Spleen (tissue), 11 donors: ENCODE measurements around the gene EP400. TPM values are rescaled to one million over a fixed set of nuclear protein-coding genes. Genes with fewer than 3 reads are reported as not detected.

Experiments
- DNase-seq: peaks from one replicate; pipeline ENCODE4 v3.0.0-alpha.2; 2020
- H3K27ac ChIP-seq, 8 donors: fragments of 200-600 bp; sonication (generic) in 7 of 8; 1 replicate in 4 of 8; 2 replicates in 4 of 8; pipeline versions ENCODE4 v1.5.0 to v1.8.0; 2016 to 2021; ENCODE audit warnings: inconsistent platforms in 4 of 8, mild to moderate bottlenecking in 4 of 8, moderate library complexity in 1 of 8
- H3K27me3 ChIP-seq, 7 donors: fragments of 200-600 bp; sonication (generic) in 6 of 7; replicated peaks in 1 of 7; 1 replicate in 4 of 7; 2 replicates in 3 of 7; pipeline versions ENCODE4 v1.5.0 to v1.8.0; 2016 to 2021; ENCODE audit warnings: inconsistent platforms in 3 of 7, mild to moderate bottlenecking in 1 of 7
- H3K36me3 ChIP-seq, 6 donors: fragments of 200-600 bp; sonication (generic) in 5 of 6; 1 replicate in 4 of 6; 2 replicates in 2 of 6; pipeline versions ENCODE4 v1.5.0 to v1.8.0; 2016 to 2021; ENCODE audit warnings: inconsistent platforms in 2 of 6
- H3K4me1 ChIP-seq, 6 donors: fragments of 200-600 bp; sonication (generic) in 5 of 6; 1 replicate in 3 of 6; 2 replicates in 3 of 6; pipeline versions ENCODE4 v1.5.0 to v1.8.0; 2016 to 2021; ENCODE audit warnings: inconsistent platforms in 3 of 6
- H3K4me3 ChIP-seq, 8 donors: fragments of 200-600 bp; sonication (generic) in 7 of 8; 1 replicate in 4 of 8; 2 replicates in 4 of 8; pipeline versions ENCODE4 v1.5.0 to v1.8.0; 2016 to 2021; ENCODE audit warnings: inconsistent platforms in 4 of 8, mild to moderate bottlenecking in 4 of 8, moderate library complexity in 2 of 8
- H3K9me3 ChIP-seq, 8 donors: fragments of 200-600 bp; sonication (generic) in 7 of 8; 1 replicate in 4 of 8; 2 replicates in 4 of 8; pipeline versions ENCODE4 v1.5.0 to v1.8.0; 2016 to 2021; ENCODE audit warnings: inconsistent platforms in 4 of 8
- POLR2A ChIP-seq, 3 donors: fragments of 450-650 bp; IDR thresholded peaks; one replicate each; pipeline ENCODE4 v1.5.1; 2017; ENCODE audit warnings: antibody characterized with exemption in 3 of 3, mild to moderate bottlenecking in 1 of 3
- POLR2AphosphoS5 ChIP-seq, 3 donors: sonication (generic); formaldehyde crosslinking; IDR thresholded peaks; one replicate each; pipeline ENCODE4 v1.5.1; 2017; ENCODE audit warnings: antibody characterized with exemption in 3 of 3
- WGBS, 5 donors: extraction: QIAGEN DNeasy Blood & Tissue Kit in 3 of 5; methylation state at CpG; one replicate each; pipeline versions ENCODE4 v1.1.5 to v1.1.7; 2013 to 2018; 5-methylcytosine and 5-hydroxymethylcytosine counted together
- intact Hi-C: fragments of 100-400 bp; cut with DNase I; formaldehyde crosslinking; loops from one replicate; pipeline ENCODE4 v1.15.0; 2023; ENCODE audit warnings: low total_unique reads
- polyA plus RNA-seq, 3 donors: library from polyadenylated mRNA; stranded (reverse); fragments of 200-250 nt; gene quantifications; one replicate each; pipeline ENCODE4 v1.2.1, GENCODE V29; 2013
- total RNA-seq, 7 donors: library from RNA; depleted of rRNA in 3 of 7; stranded (reverse); fragments of >200 nt in 3 of 7; fragmentation: NEBNext Ultra II Directional in 4 of 7; extraction: Animal tissue kit (Norgen Biotek cat#: 25700) in 4 of 7; gene quantifications; one replicate each; pipeline versions ENCODE4 v1.1.0 to v1.2.1, GENCODE V29; 2016 to 2021
- TF ChIP-seq, protein P1 (sequence below), 11 experiments: fragments of 200-600 bp in 7 of 11; fragments of 450-650 bp in 4 of 11; sonication (generic) in 4 of 11; IDR thresholded peaks in 8 of 11; conservative IDR thresholded peaks in 3 of 11; 1 replicate in 7 of 11; 2 replicates in 4 of 11; pipeline versions ENCODE4 v1.4.0 to v1.8.0; 2016 to 2021; ENCODE audit warnings: antibody characterized with exemption in 11 of 11, inconsistent platforms in 4 of 11, mild to moderate bottlenecking in 1 of 11
- donor health status: healthy with polysubstance abuse.
- donor health status: DM: no; HTN: no; CAD: no; lungs with moderate emphysema.
- donor health status: DM: no; HTN: no; CAD: no.
- donor health status: Bipolar disorder and iron deficiency.
- donor health status: healthy.
- donor health status: DM: no; HTN: no; CAD: no.
- donor health status: DM: yes; HTN: yes; CAD: no.

The EP400 gene
- total and polyA plus RNA-seq, 10 donors: 11.8 to 70.2 (median 45.6) TPM

DNA sequence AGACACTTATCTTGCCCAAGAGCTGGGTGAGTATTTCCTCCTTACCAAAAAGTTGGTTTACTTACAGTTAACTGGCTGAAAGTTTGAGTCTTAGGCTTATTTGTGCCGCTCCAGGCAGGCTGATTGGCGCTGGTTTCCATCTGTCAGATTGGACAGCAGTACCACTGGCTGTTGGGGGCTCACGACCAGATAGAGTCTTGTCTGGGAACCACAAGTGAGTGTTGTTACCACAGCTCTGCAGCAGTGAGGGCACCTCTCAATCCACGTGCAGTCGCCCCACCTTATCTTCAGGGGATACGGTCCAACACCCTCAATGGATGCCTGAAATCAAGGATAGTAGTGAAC is 135.5 kb downstream of the EP400 start:
- peaks cover 0 to 13% (median 10%) of the 10 kb centered on the region in 6 donors for H3K36me3 ChIP-seq
- peaks cover 12 to 42% (median 21%) of the 10 kb centered on the region in 6 donors for H3K4me1 ChIP-seq
- peak overlapping the region; percentile 54 to 96 (median 88) for H3K27ac ChIP-seq
- H3K27me3 ChIP-seq: no peaks in the 10 kb centered on the region
- 44 to 69% (median 50%) methylated on average over 6 of the region's 6 CpGs for WGBS, 5 donors
- no peak for DNase-seq
- intact Hi-C loops: no loop called here
- H3K4me3 ChIP-seq: peak overlapping the region; percentile 80 to 96 (median 89)
- no peaks in the 10 kb centered on the region for H3K9me3 ChIP-seq
- TF ChIP-seq, protein P1, sequence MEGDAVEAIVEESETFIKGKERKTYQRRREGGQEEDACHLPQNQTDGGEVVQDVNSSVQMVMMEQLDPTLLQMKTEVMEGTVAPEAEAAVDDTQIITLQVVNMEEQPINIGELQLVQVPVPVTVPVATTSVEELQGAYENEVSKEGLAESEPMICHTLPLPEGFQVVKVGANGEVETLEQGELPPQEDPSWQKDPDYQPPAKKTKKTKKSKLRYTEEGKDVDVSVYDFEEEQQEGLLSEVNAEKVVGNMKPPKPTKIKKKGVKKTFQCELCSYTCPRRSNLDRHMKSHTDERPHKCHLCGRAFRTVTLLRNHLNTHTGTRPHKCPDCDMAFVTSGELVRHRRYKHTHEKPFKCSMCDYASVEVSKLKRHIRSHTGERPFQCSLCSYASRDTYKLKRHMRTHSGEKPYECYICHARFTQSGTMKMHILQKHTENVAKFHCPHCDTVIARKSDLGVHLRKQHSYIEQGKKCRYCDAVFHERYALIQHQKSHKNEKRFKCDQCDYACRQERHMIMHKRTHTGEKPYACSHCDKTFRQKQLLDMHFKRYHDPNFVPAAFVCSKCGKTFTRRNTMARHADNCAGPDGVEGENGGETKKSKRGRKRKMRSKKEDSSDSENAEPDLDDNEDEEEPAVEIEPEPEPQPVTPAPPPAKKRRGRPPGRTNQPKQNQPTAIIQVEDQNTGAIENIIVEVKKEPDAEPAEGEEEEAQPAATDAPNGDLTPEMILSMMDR (IDR thresholded peaks at IDR 0.05 in 8 of 11, conservative IDR thresholded peaks at IDR 0.05 in 3 of 11): no peak
- TF ChIP-seq POLR2AphosphoS5 (IDR thresholded peaks at IDR 0.05) (no peak), POLR2A (IDR thresholded peaks at IDR 0.05) (no peak)

DNA sequence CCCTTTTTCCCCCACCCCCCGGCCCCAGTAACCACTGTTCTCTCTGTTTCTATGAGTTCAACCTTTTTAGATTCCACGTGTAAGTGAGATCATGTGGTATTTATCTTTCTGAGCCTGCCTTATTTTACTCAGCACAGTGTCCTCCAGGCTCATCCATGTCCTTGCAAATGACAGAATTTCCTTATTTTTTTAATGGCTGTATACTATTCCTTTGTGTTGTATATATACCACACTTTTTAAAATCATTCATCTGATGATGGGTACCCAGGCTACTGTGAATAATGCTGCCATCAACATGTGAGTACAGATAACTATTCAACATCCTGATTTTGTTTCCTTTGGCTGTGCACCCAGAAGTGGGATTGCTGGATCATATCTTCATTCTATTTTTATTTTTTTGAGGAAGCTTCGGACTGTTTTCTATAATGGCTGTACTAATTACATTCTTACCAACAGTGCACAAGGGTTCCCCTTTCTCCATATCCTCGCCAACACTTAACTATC is 139.7 kb downstream of the EP400 start:
- intact Hi-C loops: no loop called here
- peaks cover 8 to 35% (median 15%) of the 10 kb centered on the region in 6 donors for H3K4me1 ChIP-seq
- no peak overlapping the region for H3K27ac ChIP-seq
- DNase-seq: no peak
- H3K36me3 ChIP-seq: peaks cover 0 to 26% (median 7%) of the 10 kb centered on the region in 6 donors
- no peaks in the 10 kb centered on the region for H3K27me3 ChIP-seq
- 82 to 93% (median 86%) methylated on average over 4 of the region's 4 CpGs for WGBS, 5 donors
- TF ChIP-seq POLR2AphosphoS5 (IDR thresholded peaks at IDR 0.05) (no peak), POLR2A (IDR thresholded peaks at IDR 0.05) (no peak)
- TF ChIP-seq, protein P1 (IDR thresholded peaks at IDR 0.05 in 8 of 11, conservative IDR thresholded peaks at IDR 0.05 in 3 of 11): no peak
- H3K9me3 ChIP-seq: no peaks in the 10 kb centered on the region
- no peak overlapping the region for H3K4me3 ChIP-seq

DNA sequence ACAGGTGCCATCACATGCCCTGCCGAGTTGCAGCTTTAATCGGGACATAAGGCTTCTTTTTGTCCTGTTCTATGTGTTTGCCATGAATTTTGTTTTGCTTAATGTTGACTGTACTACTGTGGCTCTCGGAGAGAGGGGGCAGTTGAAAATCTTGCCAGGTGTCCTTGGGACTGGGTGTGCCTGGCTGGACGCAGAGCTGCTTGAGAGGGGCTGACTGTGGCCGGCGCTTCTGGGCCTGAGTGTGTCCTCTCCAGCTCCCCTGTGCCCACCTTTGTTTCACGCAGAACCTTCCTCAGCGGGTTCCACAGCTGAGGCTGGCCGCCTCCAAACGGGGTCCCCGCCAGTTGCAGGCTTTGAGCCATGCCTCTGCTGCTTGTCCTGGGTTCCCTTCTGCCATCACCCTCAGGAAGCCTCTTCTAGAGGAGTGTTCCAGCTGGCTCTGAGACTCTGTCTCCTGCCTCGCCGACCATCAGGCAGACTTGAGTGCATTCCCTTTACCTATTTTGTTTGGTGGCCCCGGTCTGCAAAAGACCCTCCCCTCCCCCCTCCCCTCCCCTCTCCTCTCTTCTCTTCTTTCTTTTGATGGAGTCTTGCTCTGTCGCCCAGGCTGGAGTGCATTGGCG is 144.6 kb downstream of the EP400 start:
- H3K27ac ChIP-seq: no peak overlapping the region
- intact Hi-C loops: no loop called here
- DNase-seq: no peak
- H3K27me3 ChIP-seq: no peaks in the 10 kb centered on the region
- H3K9me3 ChIP-seq: peaks cover 0 to 8% (median 0%) of the 10 kb centered on the region in 8 donors
- no peak overlapping the region for H3K4me3 ChIP-seq
- 85 to 95% (median 88%) methylated on average over 15 to 16 of the region's 16 CpGs for WGBS, 5 donors
- TF ChIP-seq POLR2A (IDR thresholded peaks at IDR 0.05) (no peak), POLR2AphosphoS5 (IDR thresholded peaks at IDR 0.05) (no peak)
- TF ChIP-seq, protein P1 (IDR thresholded peaks at IDR 0.05 in 8 of 11, conservative IDR thresholded peaks at IDR 0.05 in 3 of 11): no peak
- H3K4me1 ChIP-seq: peaks cover 0 to 9% (median 0%) of the 10 kb centered on the region in 6 donors
- H3K36me3 ChIP-seq: peaks cover 0 to 52% (median 7%) of the 10 kb centered on the region in 6 donors

DNA sequence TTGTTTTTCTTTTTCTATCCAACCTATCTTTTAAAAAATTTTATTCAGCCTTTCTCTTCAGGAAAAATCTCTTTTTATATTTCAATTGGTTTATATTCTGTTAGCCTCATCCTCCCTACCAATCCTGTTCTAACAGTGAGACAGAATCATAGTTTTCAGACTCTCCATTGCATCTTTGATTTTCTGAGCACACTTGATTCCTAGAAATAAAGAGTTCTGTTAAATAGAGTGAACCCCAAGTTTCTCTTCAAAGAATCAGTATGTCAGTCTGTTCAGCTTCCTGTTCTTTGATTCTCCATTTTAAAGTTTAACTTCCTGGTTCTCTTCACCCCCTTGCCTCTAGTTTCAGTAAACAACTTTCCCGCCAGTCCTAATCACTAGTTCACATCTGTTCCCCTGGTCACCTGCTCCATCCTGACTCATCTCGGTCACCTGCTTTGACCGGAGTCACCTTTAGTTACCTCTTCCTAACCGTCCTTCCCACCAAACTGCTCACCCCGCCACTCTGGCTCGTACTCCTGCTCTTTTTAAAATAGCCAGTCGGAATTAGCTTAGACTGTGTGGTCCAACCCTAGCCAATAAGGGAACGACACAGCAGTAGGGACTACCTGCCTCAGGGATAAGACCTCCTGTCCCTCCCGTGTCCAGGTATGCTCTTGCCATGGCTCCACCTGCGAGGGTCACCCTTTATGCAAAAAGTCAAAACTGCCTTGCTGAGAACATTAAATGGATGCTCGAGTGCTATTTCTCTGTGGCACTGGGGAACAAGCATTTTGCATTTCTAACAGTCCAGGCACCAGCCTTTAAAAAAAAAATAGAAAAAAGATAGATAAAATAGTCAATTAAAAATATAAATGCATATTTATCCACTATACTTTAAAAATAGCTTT is 146.0 kb downstream of the EP400 start:
- 92 to 97% (median 93%) methylated on average over 11 of the region's 11 CpGs for WGBS, 5 donors
- H3K4me3 ChIP-seq: no peak overlapping the region
- H3K4me1 ChIP-seq: peaks cover 0 to 5% (median 0%) of the 10 kb centered on the region in 6 donors
- no peak overlapping the region for H3K27ac ChIP-seq
- DNase-seq: no peak
- intact Hi-C loops: no loop called here
- H3K9me3 ChIP-seq: peaks cover 0 to 8% (median 0%) of the 10 kb centered on the region in 8 donors
- H3K36me3 ChIP-seq: peaks cover 0 to 63% (median 15%) of the 10 kb centered on the region in 6 donors
- no peaks in the 10 kb centered on the region for H3K27me3 ChIP-seq
- TF ChIP-seq POLR2AphosphoS5 (IDR thresholded peaks at IDR 0.05): no peak
- TF ChIP-seq POLR2A (IDR thresholded peaks at IDR 0.05): no peak
- TF ChIP-seq, protein P1 (IDR thresholded peaks at IDR 0.05 in 8 of 11, conservative IDR thresholded peaks at IDR 0.05 in 3 of 11): no peak
